ENCODE results near the gene KAZALD1.

The KAZALD1 gene

GRCh38 chr10:101071885-101072433 lies 10.2 kb downstream of the KAZALD1 start:
- no peak for DNase-seq (ENCODE audit: low read depth)
- H3K4me3 ChIP-seq (ENCODE audit: control insufficient read depth, low read depth, low read length), result no peak overlapping the region
- no peak for TF ChIP-seq CTCF (conservative IDR thresholded peaks at IDR 0.05; ENCODE audit: control insufficient read depth, insufficient read depth, low read depth, low read length)

- no peak for DNase-seq (ENCODE audit: low read depth)
- H3K4me3 ChIP-seq (ENCODE audit: control insufficient read depth, low read depth, low read length), result no peak overlapping the region
- TF ChIP-seq CTCF (conservative IDR thresholded peaks at IDR 0.05; ENCODE audit: control insufficient read depth, insufficient read depth, low read depth, low read length), result no peak
Measured at GRCh38 chr10:101072923-101073322, 11.1 kb downstream of the KAZALD1 start.

GRCh38 chr10:101073631-101074030 lies 11.8 kb downstream of the KAZALD1 start:
- DNase-seq (ENCODE audit: low read depth), result no peak
- no peak overlapping the region for H3K4me3 ChIP-seq (ENCODE audit: control insufficient read depth, low read depth, low read length)
- no peak for TF ChIP-seq CTCF (conservative IDR thresholded peaks at IDR 0.05; ENCODE audit: control insufficient read depth, insufficient read depth, low read depth, low read length)

GRCh38 chr10:101075775-101076174 lies 14.0 kb downstream of the KAZALD1 start:
- no peak for DNase-seq (ENCODE audit: low read depth)
- no peak for TF ChIP-seq CTCF (conservative IDR thresholded peaks at IDR 0.05; ENCODE audit: control insufficient read depth, insufficient read depth, low read depth, low read length)
- no peak overlapping the region for H3K4me3 ChIP-seq (ENCODE audit: control insufficient read depth, low read depth, low read length)

- no peak for DNase-seq (ENCODE audit: low read depth)
- no peak overlapping the region for H3K4me3 ChIP-seq (ENCODE audit: control insufficient read depth, low read depth, low read length)
- TF ChIP-seq CTCF (conservative IDR thresholded peaks at IDR 0.05; ENCODE audit: control insufficient read depth, insufficient read depth, low read depth, low read length), result no peak
Measured at GRCh38 chr10:101076630-101077029, 14.8 kb downstream of the KAZALD1 start.

GRCh38 chr10:101079874-101080273 lies 18.1 kb downstream of the KAZALD1 start:
- no peak for DNase-seq (ENCODE audit: low read depth)
- TF ChIP-seq CTCF (conservative IDR thresholded peaks at IDR 0.05; ENCODE audit: control insufficient read depth, insufficient read depth, low read depth, low read length), result no peak
- no peak overlapping the region for H3K4me3 ChIP-seq (ENCODE audit: control insufficient read depth, low read depth, low read length)

Measured in fibroblast of mammary gland (primary cell).